ENCODE data around the gene PAFAH2. TPM values are rescaled to one million over a fixed set of nuclear protein-coding genes. Genes with fewer than 3 reads are reported as not detected.
"Not testable (repeated sequence)": the region's sequence is repeated elsewhere in the genome, so short reads cannot be mapped to it uniquely, and the experiment has no call there.

The PAFAH2 gene
- total RNA-seq, 2 donors from 2014 or later: 4.3 to 5.5 TPM

DNA sequence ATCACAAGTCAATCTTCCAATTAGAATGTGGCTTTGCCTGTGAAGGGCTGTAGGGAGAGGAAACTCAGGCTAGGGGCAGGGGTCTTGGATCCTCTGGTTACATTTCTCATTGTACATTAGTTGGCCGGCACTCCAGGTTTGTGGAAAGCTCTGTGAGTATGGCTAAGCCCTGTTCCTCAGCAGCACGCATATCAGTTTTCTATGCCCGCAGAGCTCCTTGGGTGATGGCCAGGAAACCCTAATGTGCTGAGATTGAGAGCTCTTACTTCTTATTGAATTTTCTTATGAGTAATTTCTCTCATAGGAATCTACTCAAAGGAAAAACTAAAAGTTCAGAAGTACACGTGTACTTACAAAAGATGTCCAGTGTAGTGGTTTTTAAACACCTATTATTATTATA lies 60.9 kb downstream of the PAFAH2 start:
- Histone ChIP-seq H3K27ac (no peak overlapping the region), H3K4me1 (peaks cover 0 to 8% of the 10 kb centered on the region in 2 donors), H3K36me3 (no peaks in the 10 kb centered on the region), H3K4me3 (no peak overlapping the region), H3K27me3 (no peaks in the 10 kb centered on the region), H3K9me3 (no peaks in the 10 kb centered on the region)
- TF ChIP-seq, protein P1, sequence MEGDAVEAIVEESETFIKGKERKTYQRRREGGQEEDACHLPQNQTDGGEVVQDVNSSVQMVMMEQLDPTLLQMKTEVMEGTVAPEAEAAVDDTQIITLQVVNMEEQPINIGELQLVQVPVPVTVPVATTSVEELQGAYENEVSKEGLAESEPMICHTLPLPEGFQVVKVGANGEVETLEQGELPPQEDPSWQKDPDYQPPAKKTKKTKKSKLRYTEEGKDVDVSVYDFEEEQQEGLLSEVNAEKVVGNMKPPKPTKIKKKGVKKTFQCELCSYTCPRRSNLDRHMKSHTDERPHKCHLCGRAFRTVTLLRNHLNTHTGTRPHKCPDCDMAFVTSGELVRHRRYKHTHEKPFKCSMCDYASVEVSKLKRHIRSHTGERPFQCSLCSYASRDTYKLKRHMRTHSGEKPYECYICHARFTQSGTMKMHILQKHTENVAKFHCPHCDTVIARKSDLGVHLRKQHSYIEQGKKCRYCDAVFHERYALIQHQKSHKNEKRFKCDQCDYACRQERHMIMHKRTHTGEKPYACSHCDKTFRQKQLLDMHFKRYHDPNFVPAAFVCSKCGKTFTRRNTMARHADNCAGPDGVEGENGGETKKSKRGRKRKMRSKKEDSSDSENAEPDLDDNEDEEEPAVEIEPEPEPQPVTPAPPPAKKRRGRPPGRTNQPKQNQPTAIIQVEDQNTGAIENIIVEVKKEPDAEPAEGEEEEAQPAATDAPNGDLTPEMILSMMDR (IDR thresholded peaks at IDR 0.05): no peak
- no peak for DNase-seq (ENCODE audit: low spot score)

DNA sequence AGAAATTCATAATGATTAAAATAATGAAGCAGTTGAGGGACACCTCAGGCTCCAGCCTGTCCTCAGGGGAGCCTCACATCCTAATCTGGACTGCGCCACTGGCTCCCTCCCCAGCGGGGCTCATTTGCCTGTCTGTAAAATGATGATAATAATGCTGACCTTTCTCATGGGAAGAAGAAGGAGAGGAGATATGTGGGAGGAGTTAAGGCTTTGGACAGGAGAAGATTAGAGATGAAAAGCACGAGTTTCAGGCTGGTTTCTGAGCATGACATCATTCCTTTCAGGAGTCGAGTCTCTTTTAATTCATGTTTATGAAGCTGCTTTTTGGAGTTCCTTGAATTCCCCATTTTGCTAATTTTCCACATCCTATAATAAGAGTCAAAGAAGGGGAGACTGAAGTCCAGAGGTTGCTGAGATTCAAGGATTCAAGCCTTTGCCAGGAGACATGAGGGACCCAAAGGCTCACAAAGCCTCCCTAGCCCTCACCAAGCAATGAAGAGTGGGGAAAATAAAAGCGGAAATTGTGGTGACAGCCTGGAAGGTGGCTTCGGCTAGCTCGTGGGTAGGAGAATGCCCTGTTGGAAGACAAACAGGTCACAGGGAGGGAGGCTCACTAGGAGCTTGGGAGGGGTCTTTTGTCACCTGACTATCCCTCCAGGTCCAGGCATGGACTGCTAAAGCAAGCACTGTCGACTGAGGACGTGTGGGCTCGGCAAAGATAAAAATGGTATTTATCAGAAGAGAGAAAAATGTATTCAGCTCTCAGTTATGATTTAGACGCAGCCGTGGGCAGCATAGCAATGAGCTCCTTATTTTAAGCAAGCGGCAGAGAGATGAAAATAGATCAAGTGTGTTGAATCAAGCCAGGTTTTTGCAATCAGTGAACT lies 64.1 kb downstream of the PAFAH2 start:
- Histone ChIP-seq H3K27ac (no peak overlapping the region), H3K4me1 (peaks cover 0 to 8% of the 10 kb centered on the region in 2 donors), H3K36me3 (no peaks in the 10 kb centered on the region), H3K27me3 (no peaks in the 10 kb centered on the region), H3K9me3 (no peaks in the 10 kb centered on the region), H3K4me3 (no peak overlapping the region)
- TF ChIP-seq, protein P1 (IDR thresholded peaks at IDR 0.05): no peak
- no peak for DNase-seq (ENCODE audit: low spot score)

DNA sequence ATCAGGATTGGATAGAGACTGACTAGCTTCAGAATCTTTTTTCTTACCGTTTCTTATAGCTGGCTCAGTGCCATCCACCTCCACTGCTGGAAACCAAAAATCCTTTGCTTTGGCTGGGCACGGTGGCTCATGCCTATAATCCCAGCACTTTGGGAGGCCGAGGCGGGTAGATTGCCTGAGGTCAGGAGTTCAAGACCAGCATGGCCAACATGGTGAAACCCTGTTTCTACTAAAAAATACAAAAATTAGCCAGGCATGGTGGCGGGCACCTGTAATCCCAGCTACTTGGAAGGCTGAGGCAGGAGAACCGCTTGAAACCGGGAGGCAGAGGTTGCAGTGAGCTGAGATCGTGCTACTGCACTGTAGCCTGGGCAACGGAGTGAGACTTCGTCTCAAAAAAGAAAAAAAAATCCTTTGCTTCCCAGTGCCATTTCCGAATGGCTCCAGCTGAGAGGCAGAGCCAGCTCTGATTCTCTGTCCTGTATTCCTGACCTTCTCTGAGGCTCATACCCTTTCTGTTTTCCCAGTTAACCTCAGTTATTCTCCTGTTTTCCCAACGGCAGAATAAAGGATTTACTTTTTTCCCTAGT lies 65.0 kb downstream of the PAFAH2 start:
- H3K27me3 ChIP-seq; H3K4me3 ChIP-seq; H3K36me3 ChIP-seq; H3K4me1 ChIP-seq; H3K27ac ChIP-seq; H3K9me3 ChIP-seq; DNase-seq (ENCODE audit: low spot score): not testable (repeated sequence)

DNA sequence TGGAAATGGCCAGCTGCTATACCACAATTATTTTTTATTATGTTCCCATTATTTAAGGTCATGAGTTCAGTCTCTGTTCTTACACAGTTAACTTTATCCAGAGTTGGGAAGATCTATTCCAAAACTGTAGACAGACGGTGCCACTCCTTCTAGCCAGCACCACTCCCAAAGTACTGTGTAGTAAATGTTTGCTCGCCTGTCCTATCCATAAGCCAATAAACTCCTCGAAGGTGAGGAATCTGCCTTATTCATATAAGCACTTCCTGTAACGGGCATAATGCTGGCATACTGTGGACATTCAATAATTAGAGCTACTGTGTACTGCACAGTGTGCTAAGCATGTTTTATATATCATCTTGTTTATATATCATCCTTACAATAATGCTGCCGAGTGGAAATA lies 65.5 kb downstream of the PAFAH2 start:
- no peak overlapping the region for H3K4me3 ChIP-seq
- no peaks in the 10 kb centered on the region for H3K36me3 ChIP-seq
- H3K27ac ChIP-seq: no peak overlapping the region
- no peaks in the 10 kb centered on the region for H3K9me3 ChIP-seq
- DNase-seq (ENCODE audit: low spot score): no peak
- H3K4me1 ChIP-seq: peaks cover 0 to 8% of the 10 kb centered on the region in 2 donors
- H3K27me3 ChIP-seq: no peaks in the 10 kb centered on the region
- TF ChIP-seq, protein P1 (IDR thresholded peaks at IDR 0.05): no peak

DNA sequence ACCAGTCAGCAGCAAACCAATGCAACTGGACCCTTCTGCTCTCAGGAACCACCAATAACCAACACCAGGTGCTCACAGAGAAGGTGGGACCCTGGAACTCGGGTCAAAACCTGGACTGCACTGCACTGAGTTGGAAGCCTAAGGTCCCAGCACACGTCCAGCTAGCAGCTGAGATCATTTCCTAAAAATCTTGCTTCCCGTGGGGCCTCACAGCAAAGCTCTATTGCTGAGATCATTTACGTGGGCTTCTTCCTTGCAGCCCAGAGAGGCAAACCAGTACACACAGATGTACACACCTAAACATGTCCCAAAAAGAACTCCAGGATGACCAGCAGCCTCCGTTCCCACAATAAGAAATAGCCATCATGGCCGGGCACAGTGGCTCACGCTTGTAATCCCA lies 68.8 kb downstream of the PAFAH2 start:
- Histone ChIP-seq H3K36me3 (no peaks in the 10 kb centered on the region), H3K27me3 (no peaks in the 10 kb centered on the region), H3K4me1 (peaks cover 0 to 8% of the 10 kb centered on the region in 2 donors), H3K27ac (no peak overlapping the region), H3K4me3 (no peak overlapping the region), H3K9me3 (no peaks in the 10 kb centered on the region)
- TF ChIP-seq, protein P1 (IDR thresholded peaks at IDR 0.05): no peak
- no peak for DNase-seq (ENCODE audit: low spot score)

DNA sequence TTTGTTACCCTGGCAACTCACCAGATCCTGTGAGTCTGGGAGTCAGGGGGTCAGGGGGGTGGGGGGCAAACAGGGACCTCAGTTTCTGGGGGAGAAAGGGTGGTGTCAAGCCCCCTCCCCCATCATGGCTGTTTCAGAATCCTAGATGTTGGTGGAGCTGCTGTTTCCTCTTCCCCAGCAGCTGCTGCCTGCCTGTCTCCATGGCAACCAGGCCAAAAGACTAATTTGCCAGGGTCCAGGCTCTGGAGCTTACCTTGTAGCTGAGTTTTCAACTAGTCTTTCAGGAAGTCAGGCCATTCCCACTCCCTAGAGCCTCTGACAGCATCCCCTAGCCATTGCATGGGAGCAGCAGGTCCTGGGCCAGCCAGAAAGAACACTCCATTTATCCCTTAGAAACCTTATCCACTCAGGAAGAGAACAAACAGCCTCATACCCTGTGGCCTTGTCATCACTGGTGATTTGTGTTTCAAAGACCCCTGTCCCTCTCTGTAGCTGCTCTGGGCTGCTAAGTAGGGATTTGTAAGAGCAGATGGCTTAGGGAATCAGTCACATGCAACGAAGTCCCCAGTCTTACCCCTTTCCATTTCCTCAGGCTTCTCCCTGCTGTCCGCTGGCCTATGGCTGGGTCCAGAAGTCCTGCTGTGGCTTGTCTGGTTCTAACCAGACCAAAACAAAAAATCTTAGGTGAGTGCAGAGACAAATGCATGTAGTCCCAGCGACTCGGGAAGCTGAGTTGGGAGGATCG lies 70.2 kb downstream of the PAFAH2 start:
- no peaks in the 10 kb centered on the region for H3K36me3 ChIP-seq
- no peak overlapping the region for H3K4me3 ChIP-seq
- no peaks in the 10 kb centered on the region for H3K27me3 ChIP-seq
- DNase-seq (ENCODE audit: low spot score): no peak
- H3K27ac ChIP-seq: no peak overlapping the region
- H3K9me3 ChIP-seq: no peaks in the 10 kb centered on the region
- H3K4me1 ChIP-seq: peaks cover 0 to 7% of the 10 kb centered on the region in 2 donors
- TF ChIP-seq, protein P1 (IDR thresholded peaks at IDR 0.05): no peak
